Adrenal gland (tissue), 5 donors: ENCODE data around the gene INMT.

ENCODE experiments used
- CTCF ChIP-seq, 6 experiments: fragments of 450-650 bp in 4 of 6; fragments of 200-600 bp in 2 of 6; sonication (generic) in 1 of 6; IDR thresholded peaks; 1 replicate in 5 of 6; 2 replicates in 1 of 6; pipeline versions ENCODE4 v1.5.1 to v1.8.0; 2016 to 2021; ENCODE audit warnings: antibody characterized with exemption in 6 of 6, mild to moderate bottlenecking in 2 of 6, moderate library complexity in 1 of 6
- POLR2A ChIP-seq, 2 donors: fragments of 450-650 bp; IDR thresholded peaks; one replicate each; pipeline ENCODE4 v1.6.1; 2017; ENCODE audit warnings: antibody characterized with exemption in 2 of 2, mild to moderate bottlenecking in 2 of 2, moderate library complexity in 1 of 2
- donor health status: DM: no; HTN: no; CAD: no.

GRCh38 chr7:30760514-30761213 is 8.7 kb downstream of the INMT start:
- no peak for TF ChIP-seq CTCF (IDR thresholded peaks at IDR 0.05)
- no peak for TF ChIP-seq POLR2A (IDR thresholded peaks at IDR 0.05)
